GM19395 (cell line): ENCODE data around the gene RNFT1.
"Not testable (repeated sequence)": the region's sequence is repeated elsewhere in the genome, so short reads cannot be mapped to it uniquely, and the experiment has no call there.

Source experiments
- ATAC-seq: cut with Tn5 transposase; IDR thresholded peaks from one replicate; pipeline ENCODE4 v1.9.1; 2021; ENCODE audit warnings: mild to moderate bottlenecking, moderate library complexity; ENCODE audit not compliant: unreplicated experiment

Gene RNFT1, protein sequence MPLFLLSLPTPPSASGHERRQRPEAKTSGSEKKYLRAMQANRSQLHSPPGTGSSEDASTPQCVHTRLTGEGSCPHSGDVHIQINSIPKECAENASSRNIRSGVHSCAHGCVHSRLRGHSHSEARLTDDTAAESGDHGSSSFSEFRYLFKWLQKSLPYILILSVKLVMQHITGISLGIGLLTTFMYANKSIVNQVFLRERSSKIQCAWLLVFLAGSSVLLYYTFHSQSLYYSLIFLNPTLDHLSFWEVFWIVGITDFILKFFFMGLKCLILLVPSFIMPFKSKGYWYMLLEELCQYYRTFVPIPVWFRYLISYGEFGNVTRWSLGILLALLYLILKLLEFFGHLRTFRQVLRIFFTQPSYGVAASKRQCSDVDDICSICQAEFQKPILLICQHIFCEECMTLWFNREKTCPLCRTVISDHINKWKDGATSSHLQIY

DNA sequence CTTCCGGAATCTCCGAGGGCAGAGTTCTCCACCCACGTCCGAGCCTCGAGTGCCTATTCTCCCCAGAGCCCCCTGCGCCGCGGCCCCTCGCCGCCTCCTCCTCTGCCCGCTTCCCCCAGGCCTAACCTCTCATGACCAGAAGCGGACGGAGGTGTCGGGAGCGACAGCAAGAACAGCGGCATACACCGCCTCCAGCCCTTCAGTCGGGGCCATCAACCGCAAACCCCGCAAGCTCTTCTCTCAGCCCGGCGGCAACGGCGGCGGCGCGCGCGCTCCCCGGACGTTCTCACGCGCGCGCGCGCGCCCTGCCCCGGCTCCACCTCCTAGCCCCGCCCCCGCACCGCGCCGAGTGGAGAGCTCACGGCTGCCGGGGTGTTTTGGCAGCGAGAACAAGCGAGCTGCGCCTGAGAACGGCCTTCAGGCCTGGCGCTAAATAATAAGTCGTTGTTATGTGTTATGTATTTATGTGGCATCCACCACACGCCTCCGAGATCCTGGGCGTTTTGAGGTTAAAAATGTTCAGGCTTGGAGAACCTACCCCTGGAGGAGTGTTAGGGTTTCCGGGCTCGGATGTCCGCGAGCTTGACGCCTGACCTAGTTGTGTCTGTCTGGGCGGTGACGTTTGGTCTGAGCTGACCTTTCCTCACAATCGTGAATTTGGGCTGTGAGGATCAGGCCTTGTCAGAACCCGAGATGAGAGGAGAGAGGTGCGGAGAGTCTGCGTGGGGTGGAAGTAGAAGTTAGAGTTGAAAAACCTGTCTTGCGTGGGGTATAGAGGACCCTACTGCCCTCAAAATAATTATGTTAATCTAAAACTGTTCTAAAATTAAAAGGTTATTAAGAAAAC is at the start of gene RNFT1:
RNFT1 (minus strand) TSS at position 259 of the 847 bp plus-strand sequence; CDS start at position 182, 77 bp downstream.
- ATAC-seq = peak; percentile 81

DNA sequence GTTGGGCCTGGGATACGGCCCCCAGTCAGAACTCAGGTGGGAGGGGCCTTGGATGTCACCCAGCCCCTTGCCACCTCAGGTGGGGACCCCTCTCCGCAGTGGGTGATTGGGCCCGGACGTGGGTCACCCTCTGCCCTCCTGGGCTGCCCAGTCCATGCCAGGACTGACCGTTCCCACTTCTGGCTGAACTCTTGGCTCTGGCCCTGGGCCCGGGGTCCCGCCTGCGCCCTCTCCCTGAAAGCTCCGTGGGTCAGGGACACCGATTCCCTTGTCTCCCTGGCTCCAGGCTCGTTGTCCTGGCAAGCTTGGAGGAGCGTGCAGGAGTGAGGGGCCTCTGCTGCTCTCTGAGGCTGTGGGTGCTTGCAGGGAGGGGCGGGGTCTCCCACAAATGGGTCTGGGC is 44.8 kb upstream of the RNFT1 start:
- ATAC-seq = not testable (repeated sequence)

DNA sequence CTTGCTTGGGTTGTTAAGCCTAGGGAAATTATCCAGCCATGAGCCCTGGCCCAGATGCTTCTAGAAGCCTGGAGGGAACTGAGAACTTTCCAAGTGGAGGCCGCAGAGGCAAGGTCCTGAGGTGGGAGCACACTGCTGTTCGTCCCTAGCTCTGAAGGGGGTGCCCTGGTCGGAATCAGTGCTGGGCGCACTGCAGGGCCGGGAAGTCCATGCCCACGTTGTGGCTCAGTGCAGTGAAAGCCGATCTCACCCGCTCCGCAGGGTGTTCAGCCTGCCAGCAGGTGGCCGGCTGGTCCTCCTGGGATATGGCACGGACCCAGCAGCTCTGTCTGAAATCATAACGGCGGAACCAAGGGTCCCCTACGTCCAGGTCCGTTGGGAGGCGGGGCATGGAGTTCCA is 43.8 kb upstream of the RNFT1 start:
- not testable (repeated sequence) for ATAC-seq

DNA sequence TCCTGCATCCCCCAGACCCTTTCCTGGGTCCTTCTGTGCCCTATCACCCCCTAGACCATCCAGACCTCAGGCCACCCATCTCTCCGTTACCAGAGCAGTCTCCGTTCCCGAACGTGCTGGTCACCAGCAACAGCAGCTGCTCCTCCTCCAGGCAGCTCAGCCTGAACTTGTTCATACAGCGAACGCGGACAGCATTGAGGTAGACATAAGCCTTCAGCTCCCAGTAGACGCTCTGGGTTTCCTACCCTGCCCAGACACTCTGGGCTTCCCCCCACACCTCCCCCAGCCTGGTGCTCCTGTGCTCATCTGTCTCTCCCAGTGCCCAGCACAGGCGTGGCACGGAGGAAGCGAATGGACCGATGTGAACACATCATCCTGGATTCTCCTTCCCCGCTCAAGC is 41.6 kb upstream of the RNFT1 start:
- ATAC-seq = no peak

DNA sequence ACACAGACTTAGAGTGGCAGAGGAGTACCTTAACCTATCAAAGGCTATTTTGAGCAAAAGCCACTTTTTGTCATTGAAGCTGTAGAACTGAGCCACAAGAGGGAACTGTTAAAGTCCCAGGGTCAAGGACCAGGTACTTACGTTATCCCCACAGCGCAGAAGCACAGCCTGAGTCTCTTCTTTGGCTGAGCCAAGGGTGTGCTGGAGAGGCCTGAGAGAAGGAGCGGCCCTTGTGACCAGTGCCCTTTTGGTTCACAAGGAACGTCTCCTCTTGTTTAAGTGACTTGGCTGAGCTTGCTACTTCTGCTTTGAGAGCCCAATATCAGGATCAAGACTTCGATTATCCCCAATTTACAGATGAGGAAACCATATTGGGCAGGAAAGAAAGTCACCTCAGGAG is 40.0 kb upstream of the RNFT1 start:
- not testable (repeated sequence) for ATAC-seq

DNA sequence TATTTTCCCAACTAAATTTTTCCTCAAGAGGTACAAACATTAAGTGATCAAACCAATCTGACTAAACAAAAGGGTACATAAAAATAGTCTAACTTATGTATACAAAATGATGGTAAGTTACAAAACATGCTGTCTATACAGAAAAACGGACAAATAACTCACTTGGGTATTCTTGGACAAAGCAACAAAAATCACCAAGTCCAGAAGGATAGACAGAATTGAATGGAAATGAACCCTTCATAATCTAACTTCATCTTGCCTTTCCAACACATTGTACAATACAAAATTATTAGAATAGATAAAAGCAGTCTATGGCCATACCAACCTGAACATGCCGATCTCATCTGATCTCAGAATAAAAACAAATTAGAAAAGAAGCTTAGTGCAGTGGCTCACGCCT is 37.9 kb upstream of the RNFT1 start:
- ATAC-seq = not testable (repeated sequence)

DNA sequence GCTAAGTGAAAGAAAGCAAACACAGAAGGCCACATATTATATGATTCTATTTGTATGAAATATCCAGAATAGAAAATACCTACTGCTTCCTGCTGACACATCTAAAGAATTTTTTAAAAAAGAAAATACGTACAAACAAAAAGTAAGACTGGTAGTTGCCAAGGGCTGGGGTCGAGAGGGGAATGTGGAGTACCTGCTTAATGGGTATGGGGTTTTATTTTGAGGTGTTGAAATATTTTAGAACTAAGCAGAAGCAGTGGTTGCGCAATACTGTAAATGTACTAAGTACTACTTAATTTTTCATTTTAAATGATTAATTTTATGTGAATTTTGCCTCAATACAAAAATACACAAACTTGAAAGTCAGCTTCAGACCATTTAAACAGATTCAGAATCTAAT is 32.1 kb upstream of the RNFT1 start:
- not testable (repeated sequence) for ATAC-seq

DNA sequence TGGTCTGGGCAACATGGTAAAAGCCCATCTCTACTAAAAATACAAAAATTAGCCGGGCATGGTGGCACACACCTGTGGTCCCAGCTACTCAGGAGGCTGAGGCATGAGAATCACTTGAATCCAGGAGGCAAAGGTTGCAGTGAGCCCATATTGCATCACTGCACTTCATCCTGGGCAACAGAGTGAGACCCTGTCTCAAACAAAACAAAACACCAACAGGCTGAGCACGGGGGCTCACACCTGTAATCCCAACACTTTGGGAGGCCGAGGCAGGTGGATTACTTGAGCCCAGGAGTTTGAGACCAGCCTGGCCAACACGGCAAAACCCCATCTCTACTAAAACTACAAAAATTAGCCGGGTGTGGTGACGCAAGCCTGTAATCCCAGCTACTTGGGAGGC is 10.6 kb upstream of the RNFT1 start:
- not testable (repeated sequence) for ATAC-seq

DNA sequence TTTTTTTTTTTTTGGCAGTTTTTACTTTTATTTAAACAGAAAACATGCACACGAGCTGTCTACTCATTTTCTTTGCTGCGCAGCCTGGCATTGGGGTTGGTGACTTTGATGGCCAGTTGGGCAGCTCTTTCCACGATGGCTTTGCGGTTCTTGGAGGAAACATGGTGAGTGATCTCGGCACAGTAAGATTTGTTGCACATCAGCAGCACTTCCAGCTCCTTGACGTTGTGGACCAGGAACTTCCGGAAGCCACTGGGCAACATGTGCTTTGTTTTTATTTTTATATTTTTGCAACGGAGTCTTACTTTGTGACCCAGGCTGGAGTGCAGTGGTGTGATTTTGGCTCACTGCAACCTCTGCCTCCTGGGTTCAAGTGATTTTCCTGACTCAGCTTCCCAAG is 8.9 kb upstream of the RNFT1 start:
- not testable (repeated sequence) for ATAC-seq

DNA sequence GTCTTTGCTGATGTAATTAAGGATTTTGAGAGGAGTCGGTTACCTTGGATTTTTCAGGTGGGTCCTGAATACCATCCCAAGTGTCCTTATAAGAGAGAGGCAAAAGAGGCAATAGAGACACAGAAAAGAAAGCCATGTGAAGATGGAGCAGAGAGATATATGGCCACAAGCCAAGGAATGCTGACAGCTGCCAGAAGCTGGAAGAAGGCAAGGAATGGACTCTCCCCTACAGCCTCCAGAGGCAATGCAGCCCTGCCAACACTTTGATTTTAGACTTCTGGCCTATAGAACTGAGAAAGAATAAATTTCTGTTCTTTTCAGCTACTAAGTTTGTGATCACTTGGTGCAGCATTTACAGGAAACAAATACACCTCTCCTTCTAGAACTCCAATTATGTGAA is 8.2 kb upstream of the RNFT1 start:
- ATAC-seq = no peak

DNA sequence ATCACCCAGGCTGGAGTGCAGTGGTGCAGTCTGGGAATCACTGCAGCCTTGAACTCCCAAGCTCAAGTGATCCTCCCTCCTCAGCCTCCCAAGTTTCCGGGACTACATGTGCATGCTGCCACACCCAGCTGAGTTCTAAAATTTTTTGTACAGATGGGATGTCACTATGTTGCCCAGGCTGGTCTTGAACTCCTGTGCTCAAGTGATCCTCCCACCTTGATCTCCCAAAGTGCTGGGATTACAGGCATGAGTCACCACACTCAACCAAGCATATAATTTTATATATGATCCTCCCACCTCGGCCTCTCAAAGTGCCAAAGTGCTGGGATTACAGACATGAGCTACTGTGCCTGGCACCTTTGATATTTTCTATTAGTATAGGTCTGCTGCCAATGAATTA is 7.2 kb upstream of the RNFT1 start:
- ATAC-seq = not testable (repeated sequence)

DNA sequence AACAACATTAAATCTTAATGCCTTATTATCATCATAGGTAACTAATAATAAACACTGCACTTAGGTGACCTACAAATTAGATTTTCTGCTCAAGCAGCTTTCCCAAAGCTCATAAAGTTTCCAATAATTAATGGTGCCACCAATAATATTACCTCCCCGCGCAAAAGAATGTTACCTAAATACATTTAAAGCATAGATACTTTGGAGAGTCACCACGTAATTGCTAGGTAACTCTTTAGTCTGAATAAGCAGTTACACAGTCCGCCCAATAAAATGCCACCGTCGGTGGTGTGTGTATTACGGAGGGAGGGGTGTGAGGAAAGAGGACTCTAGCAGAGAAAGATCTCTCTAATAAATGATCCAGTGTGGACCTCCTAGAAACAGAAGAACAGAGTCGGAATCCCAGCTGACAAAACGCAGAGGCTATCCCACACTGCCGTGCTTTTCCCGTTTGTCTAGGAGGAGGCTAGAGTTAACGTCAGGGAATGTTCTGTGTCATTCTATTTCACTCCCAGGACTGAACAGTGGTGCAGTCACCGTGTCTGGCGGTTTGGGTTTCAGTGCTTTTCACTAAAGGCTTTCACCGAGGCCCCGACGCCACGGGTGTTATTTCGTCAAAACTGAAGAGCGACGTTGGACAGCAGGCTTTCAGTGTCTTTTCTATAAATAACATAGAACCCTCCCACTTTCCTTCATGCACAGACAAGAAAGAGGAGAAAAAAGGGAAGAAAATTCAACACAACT is 630 bp downstream of the RNFT1 start:
- peak; percentile 61 for ATAC-seq

DNA sequence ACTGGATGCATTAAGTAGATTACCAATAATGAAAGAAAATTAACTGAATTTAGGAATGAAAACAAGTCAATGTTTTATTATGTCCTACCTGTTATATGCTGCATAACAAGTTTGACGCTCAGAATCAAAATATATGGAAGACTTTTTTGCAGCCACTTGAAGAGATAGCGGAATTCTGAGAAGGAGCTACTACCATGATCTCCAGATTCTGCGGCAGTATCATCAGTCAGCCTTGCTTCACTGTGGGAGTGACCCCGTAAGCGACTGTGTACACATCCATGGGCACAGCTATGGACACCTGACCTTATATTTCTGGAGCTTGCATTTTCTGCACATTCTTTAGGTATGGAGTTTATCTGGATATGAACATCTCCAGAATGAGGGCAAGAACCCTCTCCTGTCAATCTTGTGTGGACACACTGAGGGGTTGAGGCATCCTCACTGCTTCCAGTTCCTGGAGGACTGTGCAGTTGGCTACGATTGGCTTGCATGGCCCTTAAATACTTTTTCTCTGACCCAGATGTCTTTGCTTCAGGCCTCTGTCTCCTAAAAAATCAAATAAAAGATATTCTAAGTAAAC is 1.7 kb downstream of the RNFT1 start:
- ATAC-seq = no peak

DNA sequence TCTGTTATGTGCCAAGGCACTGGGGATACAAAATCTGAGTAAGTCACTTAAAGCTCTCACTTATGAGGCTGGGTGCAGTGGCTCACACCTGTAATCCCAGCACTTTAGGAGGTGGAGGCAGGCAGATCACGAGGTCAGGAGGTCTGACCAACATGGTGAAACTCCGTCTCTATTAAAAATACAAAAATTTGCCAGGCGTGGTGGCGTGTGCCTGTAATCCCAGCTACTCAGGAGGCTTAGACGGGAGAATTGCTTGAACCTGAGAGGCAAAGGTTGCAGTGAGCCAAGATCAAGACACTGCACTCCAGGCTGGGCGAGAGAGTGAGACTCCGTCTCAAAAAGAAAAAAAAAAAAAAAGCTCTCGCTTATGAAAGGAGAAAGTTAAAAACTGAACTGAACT is 5.0 kb downstream of the RNFT1 start:
- not testable (repeated sequence) for ATAC-seq

DNA sequence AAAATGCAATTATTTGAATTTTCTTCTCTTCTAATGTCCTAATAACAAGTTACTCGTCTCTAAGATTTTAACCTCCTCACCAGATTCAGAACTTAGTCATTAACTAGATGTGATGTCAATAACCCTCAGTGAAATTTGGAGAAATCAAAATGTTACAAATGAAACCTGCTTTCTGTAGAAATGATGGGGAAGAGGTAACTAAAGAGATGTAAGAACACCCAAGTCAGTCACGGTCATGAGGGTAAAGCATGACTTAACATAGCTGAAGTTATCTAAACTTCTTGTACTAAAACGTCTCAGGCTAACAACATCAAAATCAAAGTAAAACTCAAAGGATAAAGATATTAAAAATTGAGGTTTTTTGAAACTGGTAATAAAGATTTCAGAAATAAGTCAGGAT is 9.7 kb downstream of the RNFT1 start:
- ATAC-seq = no peak

DNA sequence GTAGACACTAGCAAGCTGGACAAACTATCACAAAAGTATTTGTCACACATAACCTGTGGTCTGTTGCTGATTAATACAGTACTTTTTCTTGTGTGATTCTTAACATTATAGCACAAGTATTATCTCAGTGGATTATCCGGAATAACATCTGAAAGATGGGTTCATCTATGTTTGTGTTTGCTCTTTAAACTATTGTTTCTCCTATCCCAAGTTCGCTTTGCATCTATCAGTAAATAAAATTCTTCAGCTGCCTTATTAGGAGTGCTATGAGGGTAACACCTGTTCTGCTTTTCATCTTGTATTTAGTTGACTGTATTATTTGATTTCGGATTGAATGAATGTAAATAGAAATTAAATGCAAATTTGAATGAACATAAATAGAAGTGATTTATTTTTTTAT is 14.5 kb downstream of the RNFT1 start:
- ATAC-seq = no peak

DNA sequence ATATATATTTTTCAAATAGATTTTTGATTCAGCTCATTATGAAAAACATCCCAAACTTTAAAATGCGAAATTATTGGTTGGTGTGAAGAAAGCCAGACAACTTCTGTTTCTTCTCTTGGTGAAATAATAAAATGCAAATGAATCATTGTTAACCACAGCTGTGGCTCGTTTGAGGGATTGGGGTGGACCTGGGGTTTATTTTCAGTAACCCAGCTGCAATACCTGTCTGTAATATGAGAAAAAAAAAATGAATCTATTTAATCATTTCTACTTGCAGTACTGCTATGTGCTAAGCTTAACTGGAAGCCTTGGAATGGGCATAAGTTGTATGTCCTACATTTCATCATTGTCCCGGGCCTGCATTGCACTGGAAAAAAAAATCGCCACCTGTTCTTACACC is 17.2 kb downstream of the RNFT1 start:
- not testable (repeated sequence) for ATAC-seq

DNA sequence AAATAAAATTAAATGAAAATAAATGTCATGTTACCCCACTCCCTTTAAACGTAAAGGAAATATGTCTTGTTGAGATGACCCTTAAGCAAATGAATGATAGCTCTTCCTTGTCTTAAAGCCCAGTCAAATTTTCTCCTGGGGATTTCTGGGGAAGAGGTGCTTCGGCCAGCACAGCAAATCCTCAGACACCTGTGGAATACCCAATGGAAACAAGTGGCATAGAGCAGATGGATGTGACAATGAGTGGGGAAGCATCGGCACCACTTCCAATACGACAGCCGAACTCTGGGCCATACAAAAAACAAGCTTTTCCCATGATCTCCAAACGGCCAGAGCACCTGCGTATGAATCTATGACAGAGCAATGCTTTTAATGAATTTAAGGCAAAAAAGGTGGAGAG is 18.1 kb downstream of the RNFT1 start:
- not testable (repeated sequence) for ATAC-seq

DNA sequence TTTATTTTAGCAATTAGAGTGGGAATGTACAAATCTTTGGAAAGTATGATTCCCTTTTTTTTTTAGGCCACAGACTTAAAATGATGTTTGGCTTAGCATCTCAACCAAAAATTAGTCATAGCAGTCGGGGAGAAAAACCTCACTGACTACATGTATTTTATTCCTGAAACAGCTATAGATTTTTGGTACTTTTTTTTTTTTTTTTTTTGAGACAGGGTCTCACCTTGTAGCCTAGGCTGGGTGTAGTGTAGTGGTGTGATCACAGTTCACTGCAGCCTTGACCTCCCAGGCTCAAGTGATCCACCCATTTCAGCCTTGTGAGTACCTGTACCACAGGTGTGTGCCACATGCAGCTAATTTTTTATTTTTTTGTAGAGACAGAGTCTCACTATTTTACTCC is 23.4 kb downstream of the RNFT1 start:
- no peak for ATAC-seq

DNA sequence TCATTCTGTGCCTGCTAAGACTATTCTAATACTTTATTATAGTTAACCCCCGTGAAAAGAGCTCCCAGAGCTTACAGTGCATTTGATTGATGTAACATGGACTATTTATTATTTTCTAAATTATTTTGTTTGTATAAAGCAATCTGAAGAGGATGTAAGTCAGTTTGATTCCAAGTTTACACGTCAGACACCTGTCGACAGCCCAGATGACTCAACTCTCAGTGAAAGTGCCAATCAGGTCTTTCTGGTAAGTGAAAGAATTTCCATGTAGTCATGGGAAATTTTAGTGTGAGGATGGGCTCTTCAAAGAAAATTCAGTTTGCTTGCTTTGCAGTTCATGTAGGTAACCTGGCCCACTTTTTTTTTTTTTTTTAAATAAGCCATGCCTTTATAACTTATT is 23.8 kb downstream of the RNFT1 start:
- ATAC-seq = not testable (repeated sequence)

DNA sequence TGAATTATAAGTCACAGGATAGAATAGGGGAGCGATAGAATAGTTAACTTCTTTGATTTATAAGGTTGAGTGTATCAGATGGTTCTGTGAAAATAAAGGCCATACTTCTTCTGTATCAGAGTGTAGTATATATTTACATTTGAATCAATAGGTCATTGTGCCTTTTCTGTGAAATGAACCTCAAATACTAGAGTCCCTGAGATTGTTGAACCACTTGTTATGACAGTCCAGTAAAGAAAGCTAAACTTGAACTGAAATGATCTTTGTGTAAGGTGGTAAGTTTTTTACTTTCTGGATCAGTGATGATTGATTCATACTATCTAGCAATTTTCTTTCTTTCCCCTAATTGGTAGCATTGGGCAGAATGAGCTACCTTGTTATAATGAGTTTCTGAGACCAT is 31.2 kb downstream of the RNFT1 start:
- ATAC-seq = not testable (repeated sequence)
